ENCODE data around the gene RHOXF2B. TPM values are rescaled to one million over a fixed set of nuclear protein-coding genes. Genes with fewer than 3 reads are reported as not detected.
"Not testable (repeated sequence)": the region's sequence is repeated elsewhere in the genome, so short reads cannot be mapped to it uniquely, and the experiment has no call there.

Gene RHOXF2B
- total and polyA plus RNA-seq, 2 of the 4 experiments (the other 2 are of a cell fraction), result not detected

- H3K56ac ChIP-seq (ENCODE audit: extremely low read depth, insufficient read depth, low read length); H2BK5ac ChIP-seq (ENCODE audit: low read depth, low read length, poor library complexity, severe bottlenecking); H2BK20ac ChIP-seq (ENCODE audit: low read depth, low read length); H3K9me3 ChIP-seq (ENCODE audit: control insufficient read depth, insufficient read depth, low read length); H2BK15ac ChIP-seq (ENCODE audit: low read depth, low read length); H3K18ac ChIP-seq (ENCODE audit: low read depth, low read length); H3K4me1 ChIP-seq (ENCODE audit: control insufficient read depth, insufficient read depth, low read length); H3K23ac ChIP-seq (ENCODE audit: low read depth, low read length); intact Hi-C loops (cut with micrococcal nuclease); POLR2A ChIA-PET (ENCODE audit: unreplicated experiment); H3K27me3 ChIP-seq (ENCODE audit: control insufficient read depth, insufficient read depth, low read length); H2AFZ ChIP-seq (replicated peaks; ENCODE audit: low read length, poor library complexity); H4K91ac ChIP-seq (ENCODE audit: insufficient read depth, low read depth, low read length); BruUV-seq (replicated peaks); H2BK120ac ChIP-seq (ENCODE audit: low read depth, low read length); H3K4me2 ChIP-seq (ENCODE audit: low read depth, low read length); H3K36me3 ChIP-seq (ENCODE audit: control insufficient read depth, insufficient read depth, low read length); H4K8ac ChIP-seq (ENCODE audit: low read depth in 2 of 2, low read length in 2 of 2); H2AK9ac ChIP-seq (replicated peaks; ENCODE audit: low read depth, low read length, poor library complexity); H3K27ac ChIP-seq (ENCODE audit: insufficient read depth, low read length); dilution Hi-C loops (cut with HindIII; ENCODE audit: low sequenced_read_pairs, unreplicated experiment); H4K20me1 ChIP-seq (ENCODE audit: insufficient read depth, low read length); H4K5ac ChIP-seq (ENCODE audit: low read depth, low read length); CTCF ChIA-PET; H3K14ac ChIP-seq (replicated peaks; ENCODE audit: low read depth, low read length); H3K4me3 ChIP-seq (ENCODE audit: insufficient read depth, low read depth, low read length); H3K4ac ChIP-seq (ENCODE audit: low read depth, low read length); H3K9me1 ChIP-seq (ENCODE audit: insufficient read depth, low read length); in situ Hi-C loops (cut with MboI; ENCODE audit: low sequenced_read_pairs); H3K79me1 ChIP-seq (ENCODE audit: low read depth in 1 of 2, low read length in 2 of 2); DNase-seq; H2AK5ac ChIP-seq (ENCODE audit: low read depth, low read length); H3K9ac ChIP-seq (ENCODE audit: low read depth, low read length): not testable (repeated sequence)
- WGBS, 2 experiments (ENCODE audit: extremely low coverage in 2 of 2, insufficient read length in 1 of 2), result no CpG with 5 or more reads among the region's 12 CpGs
- peak; percentile 77 for ATAC-seq (ENCODE audit: low read depth)
Measured at GRCh38 chrX:120085553-120086185, 8.2 kb upstream of the RHOXF2B start.

GRCh38 chrX:120066169-120066568 is 11.3 kb downstream of the RHOXF2B start:
- H3K18ac ChIP-seq (ENCODE audit: low read depth, low read length); POLR2A ChIA-PET (ENCODE audit: unreplicated experiment); H3K4ac ChIP-seq (ENCODE audit: low read depth, low read length); H4K91ac ChIP-seq (ENCODE audit: insufficient read depth, low read depth, low read length); CTCF ChIA-PET; H3K27ac ChIP-seq (ENCODE audit: insufficient read depth, low read length); H3K4me1 ChIP-seq (ENCODE audit: control insufficient read depth, insufficient read depth, low read length); H2AFZ ChIP-seq (replicated peaks; ENCODE audit: low read length, poor library complexity); H4K5ac ChIP-seq (ENCODE audit: low read depth, low read length); H3K4me2 ChIP-seq (ENCODE audit: low read depth, low read length); H2AK9ac ChIP-seq (replicated peaks; ENCODE audit: low read depth, low read length, poor library complexity); H3K4me3 ChIP-seq (ENCODE audit: insufficient read depth, low read depth, low read length); H2BK15ac ChIP-seq (ENCODE audit: low read depth, low read length); BruUV-seq (replicated peaks); H3K23ac ChIP-seq (ENCODE audit: low read depth, low read length); H2BK20ac ChIP-seq (ENCODE audit: low read depth, low read length); H3K56ac ChIP-seq (ENCODE audit: extremely low read depth, insufficient read depth, low read length); H4K8ac ChIP-seq (ENCODE audit: low read depth in 2 of 2, low read length in 2 of 2); H2BK5ac ChIP-seq (ENCODE audit: low read depth, low read length, poor library complexity, severe bottlenecking); intact Hi-C loops (cut with micrococcal nuclease); H3K9me3 ChIP-seq (ENCODE audit: control insufficient read depth, insufficient read depth, low read length); H3K14ac ChIP-seq (replicated peaks; ENCODE audit: low read depth, low read length); H3K27me3 ChIP-seq (ENCODE audit: control insufficient read depth, insufficient read depth, low read length); in situ Hi-C loops (cut with MboI; ENCODE audit: low sequenced_read_pairs); H2AK5ac ChIP-seq (ENCODE audit: low read depth, low read length); DNase-seq; H4K20me1 ChIP-seq (ENCODE audit: insufficient read depth, low read length); ATAC-seq (ENCODE audit: low read depth); H3K9me1 ChIP-seq (ENCODE audit: insufficient read depth, low read length); H3K79me1 ChIP-seq (ENCODE audit: low read depth in 1 of 2, low read length in 2 of 2); H3K9ac ChIP-seq (ENCODE audit: low read depth, low read length); dilution Hi-C loops (cut with HindIII; ENCODE audit: low sequenced_read_pairs, unreplicated experiment); H2BK120ac ChIP-seq (ENCODE audit: low read depth, low read length); H3K36me3 ChIP-seq (ENCODE audit: control insufficient read depth, insufficient read depth, low read length): not testable (repeated sequence)
- WGBS, 2 experiments (ENCODE audit: extremely low coverage in 2 of 2, insufficient read length in 1 of 2), result no CpG with 5 or more reads among the region's 1 CpG

All from IMR-90 (cell line).